ENCODE results near the gene IRAK4. TPM values are rescaled to one million over a fixed set of nuclear protein-coding genes. Genes with fewer than 3 reads are reported as not detected.

The IRAK4 gene
- total RNA-seq, 1 experiment from 2014 or later, result 20.2 TPM

DNA sequence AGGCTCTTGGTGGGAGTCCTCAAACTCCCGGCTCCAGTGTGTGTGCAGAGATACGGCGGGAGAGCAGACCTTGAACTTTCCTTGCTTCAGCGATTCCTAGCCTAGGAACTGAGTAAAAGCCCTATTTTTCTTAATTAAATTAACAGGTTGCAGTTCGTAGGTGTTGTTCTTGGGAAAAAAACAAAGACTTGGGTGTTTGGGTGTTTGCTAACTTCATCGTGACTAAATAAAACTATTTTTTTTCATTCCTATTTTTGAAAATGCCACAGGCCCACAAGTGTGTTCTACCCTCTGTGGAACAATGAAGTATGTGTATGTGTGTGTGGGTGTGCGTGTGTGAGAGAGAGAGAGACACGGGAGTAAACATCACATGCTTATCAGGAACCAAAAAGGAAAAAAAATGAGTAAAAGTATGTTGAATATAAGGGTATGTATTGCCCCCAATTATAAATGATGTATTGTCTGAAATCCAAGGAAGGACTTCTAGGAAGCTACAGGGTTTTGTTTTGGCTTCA, 77.8 kb downstream of the IRAK4 start:
- peak; percentile 11 for DNase-seq (ENCODE audit: low spot score)

Other genes starting within 250 kb of the IRAK4 start
- 0.04 and 0.31 TPM in 2 replicates for gene ADAMTS20, start 206.7 kb upstream of the IRAK4 start, total RNA-seq (2014; rRNA removed; shearing (Covaris generic))
- gene PUS7L, start 161 bp upstream of the IRAK4 start, total RNA-seq (2014; rRNA removed; shearing (Covaris generic)), result 8.3 and 12.0 TPM in 2 replicates
- gene TWF1, start 47.4 kb downstream of the IRAK4 start, total RNA-seq (2014; rRNA removed; shearing (Covaris generic)), result 118 and 143 TPM in 2 replicates
- gene TMEM117, start 77.1 kb downstream of the IRAK4 start, total RNA-seq (2014; rRNA removed; shearing (Covaris generic)), result 7.2 and 8.5 TPM in 2 replicates